ENCODE measurements around the gene FRMD4B. TPM values are rescaled to one million over a fixed set of nuclear protein-coding genes. Genes with fewer than 3 reads are reported as not detected.
A peak's percentile ranks its signal among the peaks of the same experiment; 100 is the strongest.

The FRMD4B gene
- total and polyA plus RNA-seq, 2 donors (not counting 3 experiments of a cell fraction or from before 2014, with no cell fraction given) = 66.4 to 89.7 TPM

DNA sequence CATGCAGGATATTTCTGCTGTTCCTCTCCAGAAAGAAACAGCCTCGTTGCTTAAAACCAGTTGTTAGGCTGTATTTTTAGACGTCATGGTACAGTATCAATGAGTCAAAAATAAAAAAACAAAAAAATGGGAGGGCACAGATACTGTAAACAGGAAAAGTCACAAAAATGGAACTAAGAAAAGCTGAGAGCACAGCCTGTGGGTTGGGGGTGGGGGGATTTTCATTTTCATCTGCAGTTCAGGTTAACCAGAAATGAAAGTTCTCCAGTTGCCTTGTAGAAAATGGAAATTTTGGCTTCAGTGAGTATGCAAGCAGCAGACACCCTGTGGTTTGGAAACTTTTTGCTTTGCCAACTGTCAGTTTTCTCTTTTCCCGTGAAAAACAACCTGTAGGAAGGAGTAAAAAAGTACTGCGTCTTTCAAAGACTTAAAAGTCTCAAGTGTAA is 59.0 kb downstream of the FRMD4B start:
- no peak for TF ChIP-seq MYC (IDR thresholded peaks at IDR 0.05; ENCODE audit: low read depth, low read length)
- no peak for TF ChIP-seq POLR2AphosphoS5 (IDR thresholded peaks at IDR 0.05; ENCODE audit: insufficient read depth, low read depth, low read length)
- TF ChIP-seq GATA2 (IDR thresholded peaks at IDR 0.05; ENCODE audit: insufficient read depth, insufficient read length, low read depth, low read length) = no peak
- TF ChIP-seq POLR2A (IDR thresholded peaks at IDR 0.05; ENCODE audit: low read depth, low read length) = no peak
- no peak for TF ChIP-seq FOS (IDR thresholded peaks at IDR 0.05; ENCODE audit: borderline replicate concordance, insufficient read depth, low read length)
- TF ChIP-seq, protein P1, sequence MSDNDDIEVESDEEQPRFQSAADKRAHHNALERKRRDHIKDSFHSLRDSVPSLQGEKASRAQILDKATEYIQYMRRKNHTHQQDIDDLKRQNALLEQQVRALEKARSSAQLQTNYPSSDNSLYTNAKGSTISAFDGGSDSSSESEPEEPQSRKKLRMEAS (IDR thresholded peaks at IDR 0.05; ENCODE audit: insufficient read depth, insufficient read length) = no peak
- no peak for TF ChIP-seq JUN (IDR thresholded peaks at IDR 0.05; ENCODE audit: borderline replicate concordance, insufficient read depth, insufficient read length, low read depth)
- TF ChIP-seq EZH2 (IDR thresholded peaks at IDR 0.05; ENCODE audit: borderline replicate concordance, low read depth, low read length, severe bottlenecking) = no peak
- TF ChIP-seq, protein P2, sequence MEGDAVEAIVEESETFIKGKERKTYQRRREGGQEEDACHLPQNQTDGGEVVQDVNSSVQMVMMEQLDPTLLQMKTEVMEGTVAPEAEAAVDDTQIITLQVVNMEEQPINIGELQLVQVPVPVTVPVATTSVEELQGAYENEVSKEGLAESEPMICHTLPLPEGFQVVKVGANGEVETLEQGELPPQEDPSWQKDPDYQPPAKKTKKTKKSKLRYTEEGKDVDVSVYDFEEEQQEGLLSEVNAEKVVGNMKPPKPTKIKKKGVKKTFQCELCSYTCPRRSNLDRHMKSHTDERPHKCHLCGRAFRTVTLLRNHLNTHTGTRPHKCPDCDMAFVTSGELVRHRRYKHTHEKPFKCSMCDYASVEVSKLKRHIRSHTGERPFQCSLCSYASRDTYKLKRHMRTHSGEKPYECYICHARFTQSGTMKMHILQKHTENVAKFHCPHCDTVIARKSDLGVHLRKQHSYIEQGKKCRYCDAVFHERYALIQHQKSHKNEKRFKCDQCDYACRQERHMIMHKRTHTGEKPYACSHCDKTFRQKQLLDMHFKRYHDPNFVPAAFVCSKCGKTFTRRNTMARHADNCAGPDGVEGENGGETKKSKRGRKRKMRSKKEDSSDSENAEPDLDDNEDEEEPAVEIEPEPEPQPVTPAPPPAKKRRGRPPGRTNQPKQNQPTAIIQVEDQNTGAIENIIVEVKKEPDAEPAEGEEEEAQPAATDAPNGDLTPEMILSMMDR (IDR thresholded peaks at IDR 0.05; ENCODE audit: extremely low read depth in 1 of 2, insufficient read depth in 1 of 2, low read depth in 1 of 2, low read length in 2 of 2) = no peak
- Histone ChIP-seq H3K79me2 (ENCODE audit: control insufficient read depth, insufficient read depth, low read length) (peaks cover 62% of the 10 kb centered on the region), H3K9ac (replicated peaks; ENCODE audit: extremely low read depth, insufficient read depth, low read length) (no peak overlapping the region), H3K4me1 (ENCODE audit: control insufficient read depth, extremely low read depth, insufficient read depth, low read length) (peaks cover 33% of the 10 kb centered on the region), H3K9me3 (replicated peaks; ENCODE audit: control insufficient read depth, insufficient read depth, low read length) (no peaks in the 10 kb centered on the region), H3K36me3 (ENCODE audit: control insufficient read depth in 2 of 2, extremely low read depth in 1 of 2, insufficient read depth in 2 of 2, low read length in 2 of 2) (no peaks in the 10 kb centered on the region), H3K27ac (ENCODE audit: insufficient read depth, low read depth, low read length) (no peak overlapping the region), H3K4me2 (ENCODE audit: insufficient read depth, low read length) (peak overlapping the region; percentile 51), H3K9me1 (replicated peaks; ENCODE audit: control insufficient read depth, extremely low read depth, insufficient read depth, low read length) (no peaks in the 10 kb centered on the region), H3K4me3 (replicated peaks in 1 of 3; ENCODE audit: insufficient read depth in 1 of 3, low read depth in 1 of 3, low read length in 3 of 3) (no peak overlapping the region), H3K27me3 (ENCODE audit: control insufficient read depth in 2 of 2, insufficient read depth in 2 of 2, low read length in 2 of 2) (no peaks in the 10 kb centered on the region), H2AFZ (ENCODE audit: low read depth, low read length) (no peak overlapping the region), H4K20me1 (replicated peaks; ENCODE audit: control insufficient read depth, extremely low read depth, insufficient read depth, low read length) (peaks cover 4% of the 10 kb centered on the region)
- DNase-seq (ENCODE audit: low read depth, low spot score) (peak; percentile 44), FAIRE-seq (no peak)
- dilution Hi-C loops (cut with MboI; ENCODE audit: extremely low pct_ligation_motif_present, low sequenced_read_pairs) = loop anchor here (10.0 kb wide), 1 partner anchor 98 kb away; no protein-coding TSS in a partner anchor
- intact Hi-C loops (cut with micrococcal nuclease) = loop anchor here (2.0 kb wide), 1 partner anchor 84 kb away; no protein-coding TSS in a partner anchor
- no TSS peak for BruUV-seq (replicated peaks)
- CTCF ChIA-PET = interaction anchor here (0.7 to 3.2 kb wide), 6 partner anchors 17 to 207 kb away, joined by 3 to 11 read pairs (median 3); no protein-coding TSS in a partner anchor
- POLR2A ChIA-PET = no interaction called here

All from endothelial cell of umbilical vein (primary cell).